Loucy (cell line): ENCODE data around the gene UNC13C.
A peak's percentile ranks its signal among the peaks of the same experiment; 100 is the strongest.

ENCODE experiments used
- H2AFZ ChIP-seq: fragments of 200-600 bp; sonication (generic); 2 replicates; pipeline ENCODE4 v1.6.0; 2016; ENCODE audit warnings: antibody characterized with exemption, mild to moderate bottlenecking, low read length, moderate library complexity
- H3F3A ChIP-seq: fragments of 200-600 bp; 2 replicates; pipeline ENCODE4 v1.6.0; 2016; ENCODE audit warnings: antibody characterized with exemption, low read depth, mild to moderate bottlenecking
- H3K27me3 ChIP-seq: fragments of 200-600 bp; sonication (generic); 2 replicates; pipeline ENCODE4 v1.6.1; 2014; ENCODE audit warnings: low read length, mild to moderate bottlenecking; ENCODE audit not compliant: insufficient read depth, poor library complexity, severe bottlenecking
- H3K36me3 ChIP-seq: fragments of 200-600 bp; sonication (generic); 2 replicates; pipeline ENCODE4 v1.6.1; 2016; ENCODE audit warnings: low read length; ENCODE audit not compliant: insufficient read depth
- H3K4me1 ChIP-seq: fragments of 200-600 bp; sonication (generic); 2 replicates; pipeline ENCODE4 v1.5.1; 2014; ENCODE audit warnings: low read length, mild to moderate bottlenecking; ENCODE audit not compliant: insufficient read depth, poor library complexity, severe bottlenecking
- H3K4me2 ChIP-seq: fragments of 200-600 bp; sonication (generic); 2 replicates; pipeline ENCODE4 v1.6.0; 2014; ENCODE audit warnings: antibody characterized with exemption, low read length, low read depth, mild to moderate bottlenecking; ENCODE audit not compliant: poor library complexity, severe bottlenecking
- H3K4me3 ChIP-seq: fragments of 200-600 bp; sonication (generic); 2 replicates; pipeline ENCODE4 v1.5.1; 2014; ENCODE audit warnings: low read length, mild to moderate bottlenecking, mixed read lengths; ENCODE audit not compliant: poor library complexity, severe bottlenecking
- H3K79me2 ChIP-seq: fragments of 200-600 bp; sonication (generic); 2 replicates; pipeline ENCODE4 v1.6.1; 2014; ENCODE audit warnings: low read length; ENCODE audit not compliant: insufficient read depth
- H3K9ac ChIP-seq: fragments of 200-600 bp; sonication (generic); 2 replicates; pipeline ENCODE4 v1.6.0; 2014; ENCODE audit warnings: mild to moderate bottlenecking, low read depth, low read length, moderate library complexity; ENCODE audit not compliant: poor library complexity, severe bottlenecking
- H3K9me2 ChIP-seq: fragments of 200-600 bp; sonication (generic); replicated peaks from 2 replicates; pipeline ENCODE4 v1.6.1; 2016; ENCODE audit warnings: low read depth, low read length, mixed read lengths
- H3K9me3 ChIP-seq: fragments of 200-600 bp; sonication (generic); 2 replicates; pipeline ENCODE4 v1.6.1; 2014; ENCODE audit warnings: mild to moderate bottlenecking, antibody characterized with exemption, low read length, low read depth; ENCODE audit not compliant: insufficient read depth
- H4K20me1 ChIP-seq: fragments of 200-600 bp; sonication (generic); 2 replicates; pipeline ENCODE4 v1.6.0; 2014; ENCODE audit warnings: antibody characterized with exemption, low read length, mild to moderate bottlenecking; ENCODE audit not compliant: insufficient read depth, poor library complexity, severe bottlenecking
- CTCF ChIP-seq: fragments of 200-600 bp; sonication (generic); conservative IDR thresholded peaks from 2 replicates; pipeline ENCODE4 v1.5.1; 2014; ENCODE audit warnings: mild to moderate bottlenecking, antibody characterized with exemption, low read length
- EZH2phosphoT487 ChIP-seq: fragments of 200-600 bp; IDR thresholded peaks from 2 replicates; pipeline ENCODE4 v1.6.1; 2018; ENCODE audit warnings: antibody characterized with exemption, mild to moderate bottlenecking, moderate library complexity, borderline replicate concordance

UNC13C gene

DNA sequence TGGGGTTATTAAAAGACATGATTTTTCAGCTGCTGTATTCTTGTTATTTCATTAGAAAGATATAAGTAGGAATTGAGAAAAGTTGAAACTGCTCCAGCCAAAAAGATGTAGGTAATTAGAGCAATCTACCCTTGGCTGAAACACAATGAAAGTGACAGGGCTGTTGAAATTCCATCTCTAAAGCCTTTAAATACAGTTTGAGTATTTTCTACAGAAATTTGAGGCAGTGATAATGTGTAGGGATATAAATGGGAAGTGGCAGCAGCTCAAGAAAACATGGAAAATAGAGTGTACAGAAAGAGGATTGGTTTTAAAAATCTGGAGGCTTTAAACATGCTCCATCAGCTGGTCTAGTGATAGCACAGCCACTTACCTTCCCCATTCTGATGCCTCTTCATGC is 22.8 kb upstream of the UNC13C start:
- TF ChIP-seq EZH2phosphoT487 (no peak), CTCF (no peak)
- Histone ChIP-seq H4K20me1 (no peaks in the 10 kb centered on the region), H3K4me3 (no peak overlapping the region)

DNA sequence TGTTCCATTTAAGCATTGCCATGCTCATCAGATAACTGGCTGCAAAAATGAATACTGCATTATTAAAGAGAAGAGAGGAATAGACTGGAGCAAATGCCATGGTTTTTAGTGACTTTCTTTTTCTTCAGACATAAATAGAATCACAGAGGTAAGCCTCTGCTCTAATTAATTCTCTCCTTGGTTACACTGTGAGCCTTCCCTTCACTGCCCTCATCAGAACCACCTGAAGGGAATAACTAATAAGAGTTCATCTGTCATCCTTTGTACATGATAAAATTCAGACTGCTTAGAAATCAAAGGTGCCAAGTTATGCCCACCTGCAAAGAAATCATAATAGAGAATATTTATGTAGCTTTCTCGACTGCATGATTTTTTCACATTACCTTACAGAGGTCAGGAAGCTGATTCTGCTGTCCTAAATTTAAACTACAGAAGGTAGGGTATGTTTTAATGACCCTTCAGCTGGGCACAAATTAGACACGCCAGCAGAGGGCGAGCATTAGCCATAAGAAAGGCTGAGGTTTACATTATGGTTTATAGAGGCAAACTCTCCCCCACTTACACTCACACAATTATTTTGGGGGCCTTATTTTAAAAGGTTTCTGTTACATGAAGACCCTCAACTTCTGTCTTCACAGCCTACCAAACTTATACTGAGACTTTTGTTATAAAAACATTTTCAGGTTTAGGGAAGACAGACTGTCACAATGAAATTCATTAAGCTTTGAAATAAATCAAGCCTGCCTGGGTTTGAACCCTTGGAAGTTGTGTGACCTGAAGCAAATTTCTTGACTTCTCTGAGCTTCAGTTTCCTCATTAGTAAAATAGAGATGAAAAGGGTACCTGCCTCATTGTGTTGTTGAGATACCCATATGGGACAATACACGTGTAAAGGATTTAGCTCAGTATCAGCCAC is 15.3 kb upstream of the UNC13C start:
- Histone ChIP-seq H3F3A (no peaks in the 10 kb centered on the region), H4K20me1 (no peaks in the 10 kb centered on the region), H2AFZ (no peak overlapping the region), H3K4me3 (no peak overlapping the region), H3K36me3 (no peaks in the 10 kb centered on the region), H3K9ac (no peak overlapping the region), H3K27me3 (no peaks in the 10 kb centered on the region), H3K4me2 (no peak overlapping the region), H3K4me1 (no peaks in the 10 kb centered on the region), H3K9me3 (no peaks in the 10 kb centered on the region), H3K79me2 (no peaks in the 10 kb centered on the region), H3K9me2 (no peaks in the 10 kb centered on the region)
- no peak for TF ChIP-seq EZH2phosphoT487
- peak; percentile 86 for TF ChIP-seq CTCF

More for the DNA sequence above, 22.8 kb upstream of the UNC13C start:
- no peaks in the 10 kb centered on the region for H3K9me3 ChIP-seq
- no peaks in the 10 kb centered on the region for H3K36me3 ChIP-seq
- no peaks in the 10 kb centered on the region for H3K27me3 ChIP-seq
- no peak overlapping the region for H3K9ac ChIP-seq
- no peaks in the 10 kb centered on the region for H3K79me2 ChIP-seq
- no peaks in the 10 kb centered on the region for H3K4me1 ChIP-seq
- no peaks in the 10 kb centered on the region for H3F3A ChIP-seq
- H3K9me2 ChIP-seq = no peaks in the 10 kb centered on the region
- no peak overlapping the region for H3K4me2 ChIP-seq
- H2AFZ ChIP-seq = no peak overlapping the region

GRCh38 chr15:53963801-53964200 is 14.4 kb upstream of the UNC13C start:
- Histone ChIP-seq H3K4me3 (no peak overlapping the region), H4K20me1 (no peaks in the 10 kb centered on the region), H3K36me3 (no peaks in the 10 kb centered on the region), H3K79me2 (no peaks in the 10 kb centered on the region), H2AFZ (no peak overlapping the region), H3K9ac (no peak overlapping the region), H3K4me2 (no peak overlapping the region), H3F3A (no peaks in the 10 kb centered on the region), H3K9me3 (no peaks in the 10 kb centered on the region), H3K27me3 (no peaks in the 10 kb centered on the region), H3K9me2 (no peaks in the 10 kb centered on the region), H3K4me1 (no peaks in the 10 kb centered on the region)
- TF ChIP-seq CTCF (no peak), EZH2phosphoT487 (no peak)
